Spleen (tissue), 7 donors: ENCODE data around the gene PHF20.

Experiments
- CTCF ChIP-seq, 11 experiments: fragments of 200-600 bp in 7 of 11; fragments of 450-650 bp in 4 of 11; sonication (generic) in 4 of 11; IDR thresholded peaks in 8 of 11; conservative IDR thresholded peaks in 3 of 11; 1 replicate in 7 of 11; 2 replicates in 4 of 11; pipeline versions ENCODE4 v1.4.0 to v1.8.0; 2016 to 2021; ENCODE audit warnings: antibody characterized with exemption in 11 of 11, inconsistent platforms in 4 of 11, mild to moderate bottlenecking in 1 of 11
- POLR2A ChIP-seq, 3 donors: fragments of 450-650 bp; IDR thresholded peaks; one replicate each; pipeline ENCODE4 v1.5.1; 2017; ENCODE audit warnings: antibody characterized with exemption in 3 of 3, mild to moderate bottlenecking in 1 of 3
- POLR2AphosphoS5 ChIP-seq, 3 donors: sonication (generic); formaldehyde crosslinking; IDR thresholded peaks; one replicate each; pipeline ENCODE4 v1.5.1; 2017; ENCODE audit warnings: antibody characterized with exemption in 3 of 3
- donor health status: DM: no; HTN: no; CAD: no; lungs with moderate emphysema.
- donor health status: DM: no; HTN: no; CAD: no.
- donor health status: DM: no; HTN: no; CAD: no.

- TF ChIP-seq POLR2AphosphoS5 (IDR thresholded peaks at IDR 0.05), result peak in 2 of 3 donors; percentile 24 to 80
- peak; percentile 21 to 79 (median 65) for TF ChIP-seq CTCF (IDR thresholded peaks at IDR 0.05 in 8 of 11, conservative IDR thresholded peaks at IDR 0.05 in 3 of 11)
- TF ChIP-seq POLR2A (IDR thresholded peaks at IDR 0.05), result no peak
These were observed 112.1 kb downstream of the PHF20 start for GRCh38 chr20:35883778-35884540.
